HPDE6-E6E7 (cell line): ENCODE data around the gene GPR139.

Source experiments
- DNase-seq: peaks from one replicate; pipeline ENCODE4 v3.0.0; 2011; ENCODE audit warnings: missing footprints; ENCODE audit errors: extremely low spot score

GPR139 gene

GRCh38 chr16:20073203-20074098, at the start of gene GPR139:
TSS of gene GPR139 (minus strand) at chr16:20073890. CDS start at chr16:20073616, 274 bp downstream.
- DNase-seq: no peak

- DNase-seq: no peak
These were observed 48.3 kb upstream of the GPR139 start for GRCh38 chr16:20122011-20122410.

- DNase-seq: peak; percentile 4
These were observed 40.7 kb upstream of the GPR139 start for GRCh38 chr16:20114356-20114755.

DNA sequence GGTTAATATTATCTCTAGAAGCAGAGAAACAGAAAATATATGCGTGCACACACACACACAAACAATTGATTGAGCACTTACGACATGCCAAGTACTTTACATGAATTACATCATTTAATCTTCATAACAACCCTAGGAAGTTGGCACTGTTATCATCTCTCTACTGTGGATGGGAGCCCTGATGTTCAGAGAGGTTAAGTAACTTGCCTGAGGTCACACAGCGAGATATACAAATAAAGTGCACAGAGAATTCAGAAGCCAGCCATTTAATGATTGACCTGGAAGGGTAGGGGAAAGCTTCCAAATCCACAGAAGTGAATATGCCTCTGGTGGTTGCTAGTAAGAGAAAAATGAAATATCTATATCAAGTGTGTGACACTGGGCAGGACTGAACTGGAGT, 37.5 kb upstream of the GPR139 start:
- no peak for DNase-seq

DNA sequence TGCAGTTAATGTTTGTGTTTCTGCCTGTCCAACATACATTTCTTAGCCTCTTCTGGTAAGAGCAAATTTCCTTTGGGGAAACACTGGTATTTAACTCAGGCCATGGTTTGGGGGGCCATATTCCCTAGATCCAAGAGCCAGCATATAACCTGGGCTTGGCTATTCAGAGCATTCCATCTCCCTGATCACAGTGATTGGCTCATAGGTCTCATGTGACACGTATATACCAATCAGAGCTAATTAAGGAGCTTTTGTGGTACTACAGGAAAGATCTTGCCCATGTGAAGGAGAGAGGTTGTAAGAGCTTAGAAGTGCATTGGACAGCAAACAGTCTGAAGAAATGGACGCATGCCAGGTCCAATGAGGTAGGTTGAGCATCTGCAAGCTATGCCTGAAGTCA, 33.4 kb upstream of the GPR139 start:
- no peak for DNase-seq

- no peak for DNase-seq
These were observed 31.0 kb upstream of the GPR139 start for GRCh38 chr16:20104563-20105183.

DNA sequence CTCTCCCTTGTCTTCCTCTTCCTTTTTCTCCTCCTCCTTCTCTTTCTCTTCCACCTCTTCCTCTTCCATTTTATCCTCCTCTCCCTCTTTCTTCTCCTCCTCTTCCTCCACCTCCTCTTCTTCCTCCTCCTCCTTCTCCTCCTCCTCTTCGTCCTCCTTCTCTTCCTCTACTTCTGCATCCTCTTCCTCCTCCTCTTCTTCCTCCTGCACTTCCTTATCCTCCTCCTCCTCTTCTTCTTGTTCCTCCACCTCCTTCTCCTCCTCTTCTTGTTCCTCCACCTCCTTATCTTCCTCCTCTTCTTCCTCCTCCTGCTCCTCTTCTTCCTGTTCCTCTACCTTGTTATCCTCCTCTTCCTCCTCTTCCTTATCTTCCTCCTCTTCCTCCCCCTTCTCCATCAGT, 28.8 kb upstream of the GPR139 start:
- DNase-seq: no peak

- DNase-seq: no peak
These were observed 28.3 kb upstream of the GPR139 start for GRCh38 chr16:20102021-20102420.

- DNase-seq: no peak
These were observed 25.7 kb upstream of the GPR139 start for GRCh38 chr16:20099375-20099774.

GRCh38 chr16:20094157-20094556, 20.5 kb upstream of the GPR139 start:
- no peak for DNase-seq

GRCh38 chr16:20089246-20089965, 15.7 kb upstream of the GPR139 start:
- DNase-seq: no peak

- DNase-seq: no peak
These were observed 11.0 kb upstream of the GPR139 start for GRCh38 chr16:20084624-20085226.

DNA sequence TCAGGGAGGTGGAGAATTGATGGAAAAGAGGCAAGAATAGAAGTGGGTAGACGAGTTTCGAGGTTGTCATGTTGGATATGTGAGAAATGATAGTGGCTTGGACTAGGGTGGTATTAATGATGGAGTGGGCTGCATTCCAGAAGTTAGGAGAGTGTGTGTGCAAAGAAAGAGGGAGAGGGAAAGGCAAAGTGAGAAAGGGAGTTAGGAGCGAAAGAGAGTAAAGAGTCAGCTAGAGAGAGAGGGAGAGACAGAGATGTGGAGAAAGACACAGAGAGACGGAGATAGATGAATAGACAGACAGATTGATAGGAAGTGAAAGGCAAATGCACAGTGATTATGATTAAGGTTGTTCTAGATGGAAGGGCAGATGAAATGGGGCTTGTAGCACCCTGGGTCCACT, 5.4 kb upstream of the GPR139 start:
- DNase-seq: no peak

DNA sequence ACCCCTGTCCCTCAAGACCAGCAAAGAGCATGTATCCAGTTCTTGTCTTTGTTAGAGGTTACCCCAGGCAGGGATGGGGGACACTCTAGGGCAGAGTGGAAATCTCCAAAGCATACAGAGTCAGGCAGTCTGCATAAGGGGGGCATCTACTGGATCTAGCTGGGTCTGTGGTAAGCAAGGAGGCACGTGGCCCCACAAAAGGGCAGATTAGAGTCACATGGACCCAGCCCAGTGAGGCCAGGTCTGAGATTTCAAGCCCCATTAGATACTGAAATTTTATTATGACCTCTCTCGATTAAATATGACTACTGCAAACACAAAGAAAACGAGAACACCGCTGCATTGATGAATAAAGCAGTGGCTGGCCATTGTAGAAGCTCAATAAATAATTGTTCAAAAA, 1.6 kb upstream of the GPR139 start:
- no peak for DNase-seq

DNA sequence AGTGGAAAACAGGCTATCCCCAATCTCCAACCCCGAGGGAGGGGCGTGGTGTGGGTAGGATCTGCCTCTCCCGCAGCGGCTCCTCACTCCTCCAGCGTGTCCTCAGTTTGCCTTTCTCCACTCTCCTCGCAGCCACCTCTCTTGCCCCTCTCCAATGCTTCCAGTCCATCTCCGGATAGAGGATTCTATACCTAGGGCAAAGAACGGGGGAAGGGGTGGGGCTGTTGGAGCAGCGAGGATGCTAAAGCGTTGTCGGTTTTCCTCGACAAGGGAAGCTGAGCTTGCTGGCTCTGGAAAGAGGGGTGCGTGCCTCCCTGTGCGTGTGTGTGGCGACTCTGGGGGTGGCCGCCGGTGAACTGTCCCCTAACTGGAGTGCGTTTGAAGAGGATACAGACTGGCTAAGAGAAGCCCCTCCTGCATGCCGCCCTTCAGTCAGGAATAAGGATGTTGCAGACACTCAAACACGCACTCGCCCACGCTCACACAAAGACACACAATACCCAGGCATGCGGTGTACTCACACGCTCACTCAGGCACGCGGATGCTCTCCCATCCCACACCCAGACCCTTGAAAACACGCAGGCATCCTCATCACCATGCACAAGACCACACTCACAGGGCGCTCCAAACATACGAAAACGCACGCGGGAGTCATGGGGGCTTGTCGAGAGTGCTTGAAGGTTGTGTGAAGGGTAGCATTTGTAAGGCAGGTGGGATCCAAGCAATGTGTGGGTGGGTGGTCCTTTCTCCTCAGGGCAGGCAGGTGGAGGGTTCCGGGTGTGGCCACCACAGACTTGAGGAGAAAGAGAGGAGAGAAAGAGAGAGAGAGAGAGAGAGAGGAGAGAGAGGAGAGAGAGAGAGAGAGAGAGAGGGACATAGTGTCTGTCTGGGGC, 655 bp upstream of the GPR139 start:
- DNase-seq: no peak

DNA sequence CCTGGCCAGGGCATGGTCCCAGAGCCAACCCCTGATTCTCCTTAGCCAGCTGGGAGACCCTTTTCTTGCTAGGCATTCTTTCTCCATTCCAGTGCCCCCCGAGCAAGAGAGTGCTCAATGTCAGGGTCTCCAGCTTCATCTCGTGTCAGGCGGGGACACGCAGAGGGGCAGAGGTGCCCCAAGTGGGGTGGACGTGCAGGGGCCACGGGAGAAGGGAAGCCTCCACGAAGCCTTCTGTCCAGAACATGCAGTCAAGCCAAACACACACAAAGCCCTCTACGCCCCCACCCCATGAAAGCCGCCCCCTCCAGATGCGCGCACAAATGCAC, 852 bp downstream of the GPR139 start:
- DNase-seq: no peak

- no peak for DNase-seq
These were observed 1.4 kb downstream of the GPR139 start for GRCh38 chr16:20072146-20072873.

- no peak for DNase-seq
These were observed 8.8 kb downstream of the GPR139 start for GRCh38 chr16:20064931-20065330.

DNA sequence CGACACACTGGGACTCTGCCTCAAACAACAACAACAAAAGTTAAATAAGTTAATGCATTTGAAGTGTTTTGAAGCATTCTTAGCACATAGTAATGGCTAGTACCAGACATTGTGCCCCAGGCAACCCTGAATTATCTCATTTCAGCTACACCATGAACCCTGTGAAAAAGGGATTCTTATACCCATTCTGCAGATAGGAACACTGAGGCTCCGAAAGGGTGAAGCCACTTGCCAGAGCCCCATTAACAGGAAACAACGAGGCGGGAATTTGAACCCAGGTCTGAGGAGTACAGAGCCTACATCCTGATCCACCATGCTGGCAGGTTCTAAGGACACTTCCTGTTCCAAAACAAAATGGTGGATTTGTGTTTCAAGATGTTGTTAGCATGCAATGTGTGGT, 9.2 kb downstream of the GPR139 start:
- DNase-seq: no peak

- no peak for DNase-seq
These were observed 12.6 kb downstream of the GPR139 start for GRCh38 chr16:20061132-20061531.

DNA sequence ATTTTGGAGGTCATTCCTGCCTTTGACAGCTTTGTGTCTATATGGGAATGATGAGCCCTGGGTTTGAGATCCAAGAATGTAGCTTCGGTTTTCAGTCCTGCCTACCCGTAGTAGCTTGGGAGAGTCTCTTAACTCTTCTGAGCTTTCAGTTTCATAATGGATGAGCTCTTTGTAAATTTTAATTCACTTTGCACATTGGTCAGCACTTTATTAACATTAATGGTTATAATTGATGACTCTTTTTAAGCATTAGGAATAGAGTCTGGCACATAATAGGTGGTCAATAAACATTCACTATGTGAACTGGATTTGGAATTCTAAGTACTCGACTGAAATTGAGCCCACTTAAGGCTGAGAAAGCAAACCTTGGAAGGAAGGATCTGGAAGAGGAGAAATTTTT, 17.3 kb downstream of the GPR139 start:
- no peak for DNase-seq
